DMS53 treated with DMSO at 0.1 percent for 48 hours (cell line): ENCODE results near the gene ADAMTSL5.

Source experiments
- DNase-seq: peaks from one replicate; lab custom pipeline; 2025; ENCODE audit not compliant: unreplicated experiment; lab: John Stamatoyannopoulos, UW

Gene ADAMTSL5

DNA sequence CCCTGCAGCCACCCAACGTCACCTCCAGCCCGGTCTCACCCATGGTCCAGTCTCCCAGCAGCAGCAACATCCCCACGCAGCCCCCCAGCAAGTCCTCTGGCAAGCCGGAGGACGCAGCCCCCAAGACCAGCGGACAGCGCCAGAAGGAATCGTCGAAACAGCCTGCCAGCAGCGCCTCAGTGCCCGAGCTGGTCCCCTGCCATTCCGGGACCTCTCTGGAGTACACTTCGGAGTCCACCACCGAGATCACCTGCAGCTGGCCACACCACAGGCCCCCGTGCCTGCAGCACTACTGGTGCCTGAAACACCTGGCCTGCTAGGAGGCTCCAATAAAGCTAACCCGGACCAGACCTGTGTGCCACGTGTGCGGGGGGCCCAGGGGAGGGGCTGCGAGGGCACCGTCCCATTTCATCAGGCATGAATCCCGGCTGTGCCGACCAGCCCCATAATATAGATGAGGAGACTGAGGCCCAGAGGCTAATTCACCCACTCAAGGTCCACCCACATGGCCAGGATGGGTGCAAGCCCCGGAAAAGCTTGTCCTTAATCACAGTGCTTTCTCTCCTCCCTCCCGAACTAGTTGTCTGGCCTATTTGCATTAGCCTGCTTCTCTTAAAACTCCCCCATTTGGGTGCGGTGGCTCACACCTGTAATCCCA, 15.1 kb downstream of the ADAMTSL5 start:
- DNase-seq, result no peak

DNA sequence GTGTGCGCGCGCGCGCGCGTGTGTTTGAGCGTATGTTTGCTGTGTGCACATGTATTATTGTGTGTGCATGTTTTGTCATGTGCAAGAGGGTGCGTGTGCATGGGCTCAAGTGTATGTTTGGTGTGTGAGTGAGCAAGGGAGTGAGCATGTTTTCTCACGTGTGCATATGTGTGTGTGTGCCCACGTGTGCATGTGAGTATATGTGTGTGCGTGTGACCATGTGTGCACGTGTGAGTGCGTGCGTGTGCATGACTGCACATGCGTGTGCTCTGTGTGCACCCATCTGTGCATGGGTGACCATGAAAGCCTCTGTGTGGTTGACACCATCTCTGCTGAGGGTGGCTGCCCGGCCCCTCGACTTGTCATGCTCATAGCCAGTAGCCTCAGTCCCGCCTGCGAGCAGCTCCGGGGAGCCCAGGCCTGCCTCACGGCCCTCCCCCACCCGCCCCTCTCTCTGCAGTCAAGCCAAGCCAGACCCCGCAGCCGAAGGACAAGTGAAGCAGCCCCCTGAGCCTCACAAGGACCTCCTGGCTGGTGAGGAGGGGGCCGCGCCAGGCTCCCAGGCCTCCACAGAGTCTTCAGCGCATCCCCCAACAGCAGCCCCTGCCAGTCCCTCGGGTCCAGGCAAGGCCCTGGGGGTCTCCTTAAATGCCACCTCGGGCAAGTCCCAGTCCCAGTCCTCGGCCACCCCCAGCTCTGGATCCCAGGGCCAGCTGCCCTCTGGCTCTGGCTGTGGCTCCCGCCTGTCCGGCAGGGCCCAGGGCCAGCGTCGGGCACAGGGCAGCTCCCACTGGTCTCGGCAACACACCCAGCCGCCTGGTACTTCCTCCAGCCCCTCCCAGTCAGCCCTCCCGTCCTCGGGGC, 15.9 kb downstream of the ADAMTSL5 start:
- DNase-seq, result no peak

DNA sequence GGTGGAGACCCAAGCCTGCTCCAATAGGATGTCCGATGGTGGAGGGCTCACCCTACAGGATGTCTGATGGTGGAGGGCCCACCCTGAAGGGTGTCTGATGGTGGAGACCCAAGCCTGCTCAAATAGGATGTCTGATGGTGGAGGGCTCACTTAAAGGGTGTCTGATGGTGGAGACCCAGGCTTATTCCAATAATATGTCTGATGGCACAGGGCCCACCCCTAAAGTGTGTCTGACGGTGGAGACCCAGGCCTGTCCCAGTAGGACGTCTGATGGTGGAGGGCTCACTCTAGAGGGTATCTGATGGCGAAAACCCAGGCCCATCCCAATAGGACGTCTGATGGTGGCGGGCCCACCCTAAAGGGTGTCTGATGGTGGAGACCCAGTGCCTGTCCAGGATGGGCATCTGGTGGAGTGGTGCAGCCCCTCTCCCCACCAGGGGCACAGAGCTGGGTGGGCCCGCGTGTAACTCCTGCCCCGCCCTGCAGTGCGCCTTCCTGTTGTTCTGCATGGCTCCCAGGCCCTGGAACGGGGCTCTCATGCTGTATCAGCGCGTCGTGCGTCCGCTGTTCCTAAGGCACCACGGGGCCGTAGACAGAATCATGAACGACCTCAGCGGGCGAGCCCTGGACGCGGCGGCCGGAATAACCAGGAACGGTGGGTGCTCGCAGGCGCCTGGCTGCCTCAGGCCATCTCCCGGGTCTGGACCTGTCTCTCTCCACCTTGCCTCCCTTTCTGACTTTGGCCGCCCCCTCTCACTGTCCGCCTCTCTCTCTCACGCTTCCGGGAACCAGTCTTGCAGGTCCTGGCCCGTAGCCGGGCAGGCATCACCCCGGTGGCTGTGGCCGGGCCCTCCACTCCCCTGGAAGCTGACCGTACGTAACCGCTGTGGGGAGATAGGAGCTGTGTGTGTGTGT, 16.8 kb downstream of the ADAMTSL5 start:
- no peak for DNase-seq

DNA sequence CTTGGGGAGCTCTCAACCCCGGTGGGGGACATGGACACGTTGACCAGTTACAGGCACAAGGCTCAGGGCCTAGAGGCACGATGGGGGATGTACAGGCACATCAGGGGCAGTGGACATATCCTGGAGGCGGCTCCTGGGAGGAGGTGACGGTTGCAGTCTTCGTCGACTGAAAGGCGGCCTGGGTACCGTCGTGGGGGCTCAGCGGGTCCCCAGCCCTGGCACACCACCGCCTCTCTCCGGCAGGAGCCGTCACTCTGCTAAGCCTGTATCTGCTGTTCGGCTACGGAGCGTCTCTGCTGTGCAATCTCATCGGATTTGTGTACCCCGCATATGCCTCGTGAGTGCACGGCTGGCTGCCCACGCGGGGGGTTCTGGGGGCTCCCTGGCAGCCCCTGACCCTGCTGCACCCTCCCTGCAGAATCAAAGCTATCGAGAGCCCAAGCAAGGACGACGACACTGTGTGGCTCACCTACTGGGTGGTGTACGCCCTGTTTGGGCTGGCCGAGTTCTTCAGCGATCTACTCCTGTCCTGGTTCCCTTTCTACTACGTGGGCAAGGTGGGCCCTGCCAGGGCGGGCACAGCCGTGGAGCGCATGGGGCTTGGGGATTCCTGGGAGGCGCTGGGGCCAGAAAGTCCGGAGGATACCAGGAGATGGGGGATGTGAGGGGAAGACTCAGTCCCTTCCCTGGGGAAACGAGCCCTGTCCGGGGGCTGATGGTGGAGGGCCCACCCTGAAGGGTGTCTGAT, 17.6 kb downstream of the ADAMTSL5 start:
- DNase-seq, result no peak

DNA sequence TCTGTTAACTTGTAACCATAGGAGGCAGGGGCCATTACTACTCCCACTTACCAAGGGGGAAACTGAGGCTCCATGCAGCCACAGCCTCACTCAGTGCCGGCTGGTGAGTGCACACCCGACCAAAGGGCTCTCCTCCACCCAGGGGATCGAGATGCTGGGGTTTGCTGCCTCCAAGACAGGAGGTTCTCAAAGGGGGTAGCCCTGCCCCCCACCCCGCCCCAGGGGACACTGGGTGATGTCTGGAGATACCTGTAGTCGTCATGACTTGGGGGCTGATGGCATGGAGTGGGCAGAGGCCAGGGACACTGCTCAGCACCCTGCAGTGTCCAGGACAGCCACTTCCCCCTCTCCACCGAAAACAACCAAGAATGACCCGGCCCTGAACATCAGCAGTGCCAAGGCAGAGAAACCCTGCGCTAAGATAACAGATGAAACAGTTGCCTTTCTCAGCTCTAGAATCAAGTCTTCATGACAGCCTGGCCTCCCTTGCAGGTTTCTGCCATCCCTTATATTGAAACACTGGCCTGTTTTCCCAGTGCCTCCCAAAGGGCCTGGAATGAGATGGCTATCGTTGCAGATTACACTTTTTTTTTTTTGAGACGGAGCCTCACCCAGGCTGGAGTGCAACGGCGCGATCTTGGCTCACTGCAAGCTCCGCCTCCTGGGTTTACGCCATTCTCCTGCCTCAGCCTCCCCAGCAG, 18.6 kb downstream of the ADAMTSL5 start:
- no peak for DNase-seq

DNA sequence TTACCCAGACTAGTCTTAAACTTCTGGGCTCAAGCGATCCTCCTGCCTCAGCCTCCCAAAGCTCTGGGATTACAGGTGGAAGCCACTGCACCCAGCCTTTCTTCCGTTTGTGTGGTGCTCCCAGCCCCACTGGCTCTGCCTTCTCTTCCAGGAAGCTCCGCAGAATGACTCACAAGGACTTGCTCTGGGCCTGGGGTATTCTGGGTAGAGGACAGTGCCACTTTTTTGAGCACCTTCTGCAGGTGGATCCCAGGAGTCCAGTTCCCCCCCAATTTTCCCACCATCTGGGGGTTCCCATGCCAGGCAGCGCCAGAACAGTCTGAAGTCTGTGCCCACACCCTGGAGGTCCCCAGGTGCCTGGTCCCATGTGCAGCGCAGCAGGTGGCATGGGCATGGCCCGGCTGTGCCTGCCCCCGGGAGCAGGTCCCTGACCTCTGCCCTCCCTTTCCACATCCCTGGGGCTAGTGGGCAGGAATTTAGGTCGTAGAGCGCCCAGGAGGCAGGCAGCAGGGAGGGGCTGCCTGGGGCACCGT, 20.3 kb downstream of the ADAMTSL5 start:
- no peak for DNase-seq

DNA sequence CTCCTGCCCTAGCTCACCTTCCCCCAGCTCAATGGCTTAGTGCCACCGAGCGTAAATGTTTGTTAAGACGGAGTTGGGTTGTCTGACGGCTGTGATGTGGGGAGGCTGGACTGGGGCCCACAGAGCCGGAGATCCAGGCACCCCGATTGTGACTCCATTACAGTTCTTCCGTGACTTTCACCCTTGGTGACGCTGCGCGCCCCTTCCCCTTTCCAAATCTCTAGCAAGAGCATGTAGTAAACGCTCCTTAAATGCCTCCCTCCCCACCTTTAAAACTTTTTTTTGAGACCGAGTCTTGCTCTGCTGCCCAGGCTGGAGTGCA, 21.0 kb downstream of the ADAMTSL5 start:
- DNase-seq, result no peak

DNA sequence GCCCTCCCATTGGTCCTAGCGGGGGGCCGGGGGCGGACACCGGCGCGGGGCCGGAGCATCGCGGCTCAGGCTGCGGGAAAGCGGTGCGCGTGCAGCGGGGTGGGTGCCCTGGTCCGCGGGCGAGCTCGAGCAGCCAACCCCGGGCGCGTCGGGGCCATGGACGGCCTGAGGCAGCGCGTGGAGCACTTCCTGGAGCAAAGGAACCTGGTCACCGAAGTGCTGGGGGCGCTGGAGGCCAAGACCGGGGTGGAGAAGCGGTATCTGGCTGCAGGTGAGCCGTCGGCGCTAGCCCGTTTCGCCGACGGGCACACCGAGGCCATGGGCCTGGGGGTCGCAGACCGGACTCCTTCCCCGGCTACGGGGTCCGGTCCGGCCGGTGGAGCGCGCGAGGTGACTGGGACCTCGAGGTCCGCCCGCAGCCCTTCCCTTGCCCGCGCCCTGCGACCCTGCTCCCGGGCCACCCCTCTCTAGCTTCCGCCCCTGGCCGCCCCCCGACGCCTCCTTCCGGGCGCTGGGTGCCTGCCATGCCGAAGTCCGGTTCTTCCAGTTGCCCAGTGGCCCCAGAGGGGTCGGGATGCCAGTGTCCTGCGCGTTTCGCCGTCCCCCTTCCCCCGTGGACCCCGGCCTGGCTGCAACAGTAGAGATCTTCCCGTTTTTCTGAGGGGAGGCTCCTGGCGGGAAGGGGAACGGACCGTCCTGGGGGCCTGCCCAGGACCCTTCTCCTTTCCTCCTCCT, 21.5 kb downstream of the ADAMTSL5 start, which contains the start of gene REEP6:
Gene REEP6 (plus strand): TSS at position 68 of the 735 bp plus-strand sequence. CDS start 89 bp downstream, at position 157.
- DNase-seq, result no peak

DNA sequence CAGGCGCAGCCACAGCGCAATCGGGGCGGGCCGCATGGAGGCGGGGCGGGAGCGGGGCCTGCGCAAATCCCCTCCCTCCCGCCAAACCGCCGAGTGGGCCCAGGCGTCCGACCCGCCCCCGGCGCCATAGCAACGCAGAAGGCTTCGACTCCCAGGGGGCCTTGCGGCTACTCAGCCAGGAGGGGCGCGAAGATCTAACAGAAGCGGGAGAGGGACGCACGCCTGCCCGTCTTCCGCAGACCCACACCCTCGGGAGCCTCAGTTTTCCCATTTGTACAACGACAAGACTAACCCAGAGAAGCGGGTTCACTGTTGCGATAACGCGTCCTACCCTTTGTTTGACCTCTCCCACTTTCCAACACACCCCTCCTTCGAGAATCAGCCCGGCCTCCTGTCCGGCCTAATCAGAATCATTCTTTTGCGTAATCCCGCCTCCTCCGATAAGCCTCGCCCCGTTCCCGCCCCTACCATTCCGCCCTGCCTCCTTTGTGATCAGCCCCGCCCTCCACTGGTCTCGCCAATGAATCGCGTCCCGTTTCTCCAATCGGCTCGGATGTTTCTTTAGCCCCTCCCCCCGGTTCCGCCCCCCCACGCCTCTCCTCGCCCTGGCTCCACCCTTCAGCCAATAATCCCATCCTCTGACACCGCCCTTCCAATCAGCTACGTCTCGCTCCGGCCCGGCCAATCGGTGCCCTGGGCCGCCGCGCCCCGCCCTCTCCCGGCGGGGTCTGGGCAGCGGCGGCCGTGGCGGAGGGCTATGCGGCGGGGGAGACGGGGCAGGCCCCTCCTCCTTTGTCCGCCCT, 22.3 kb downstream of the ADAMTSL5 start, which contains the start of gene PCSK4:
Gene PCSK4 (minus strand): TSS at position 40 of the 803 bp plus-strand sequence. CDS start 4 bp downstream, at position 36.
- DNase-seq, result peak; percentile 94

DNA sequence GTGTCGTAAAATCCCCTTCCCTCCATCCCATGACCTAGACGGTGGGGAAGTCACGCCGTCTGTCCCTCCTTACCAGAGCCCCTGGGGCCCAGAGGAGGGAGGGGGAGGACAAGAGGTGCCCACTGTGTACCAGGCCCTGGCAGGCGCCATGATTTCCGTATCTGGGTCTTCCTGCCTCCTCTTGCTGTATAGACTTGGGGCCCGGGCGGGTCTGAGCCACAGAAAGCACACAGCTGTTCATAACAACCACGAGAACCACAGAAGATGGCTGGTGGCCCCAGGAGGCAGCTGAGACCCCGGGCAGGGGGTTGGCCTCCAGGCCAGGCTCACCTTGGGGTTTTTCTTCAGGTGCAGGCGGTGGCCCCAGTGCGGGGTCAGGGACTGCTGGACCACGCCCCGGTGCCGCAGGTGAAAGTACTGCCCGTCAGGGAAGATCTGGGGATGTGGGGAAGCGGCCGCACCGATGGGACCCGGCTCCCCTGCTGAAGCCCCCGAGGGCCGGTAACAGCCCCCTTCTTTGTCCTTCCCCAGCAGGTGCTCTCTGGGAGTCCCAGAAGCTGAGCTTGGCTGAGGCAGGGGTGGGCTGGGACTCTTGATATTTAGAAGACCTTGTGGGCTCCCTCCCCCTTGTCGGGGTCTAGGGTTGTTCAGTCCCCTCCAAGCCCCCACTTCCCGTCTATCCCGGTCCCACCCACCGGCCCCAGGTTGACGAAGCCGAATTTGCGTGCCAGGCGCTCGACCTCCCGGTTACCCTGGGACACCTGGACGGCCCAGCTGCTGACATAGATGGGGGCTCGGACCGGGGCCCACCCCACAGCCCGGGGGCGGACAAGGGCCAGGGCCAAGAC, 23.1 kb downstream of the ADAMTSL5 start:
- DNase-seq, result no peak

DNA sequence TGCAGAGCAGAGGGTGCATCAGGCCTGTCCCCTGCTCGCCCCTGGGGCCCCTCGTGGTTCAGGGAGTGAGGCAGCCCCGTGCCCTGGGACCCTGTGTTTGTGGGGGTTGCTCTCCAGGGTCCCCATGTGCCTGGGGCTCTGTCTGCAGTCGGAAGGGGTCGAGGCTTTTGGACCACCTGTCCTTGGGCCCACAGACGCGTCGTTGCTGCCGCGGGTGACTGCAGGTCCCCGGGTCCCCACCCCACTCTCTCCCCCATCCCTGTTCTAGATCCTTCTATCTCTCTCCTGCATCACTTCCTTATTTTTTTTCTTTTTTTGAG, 24.6 kb downstream of the ADAMTSL5 start:
- no peak for DNase-seq

DNA sequence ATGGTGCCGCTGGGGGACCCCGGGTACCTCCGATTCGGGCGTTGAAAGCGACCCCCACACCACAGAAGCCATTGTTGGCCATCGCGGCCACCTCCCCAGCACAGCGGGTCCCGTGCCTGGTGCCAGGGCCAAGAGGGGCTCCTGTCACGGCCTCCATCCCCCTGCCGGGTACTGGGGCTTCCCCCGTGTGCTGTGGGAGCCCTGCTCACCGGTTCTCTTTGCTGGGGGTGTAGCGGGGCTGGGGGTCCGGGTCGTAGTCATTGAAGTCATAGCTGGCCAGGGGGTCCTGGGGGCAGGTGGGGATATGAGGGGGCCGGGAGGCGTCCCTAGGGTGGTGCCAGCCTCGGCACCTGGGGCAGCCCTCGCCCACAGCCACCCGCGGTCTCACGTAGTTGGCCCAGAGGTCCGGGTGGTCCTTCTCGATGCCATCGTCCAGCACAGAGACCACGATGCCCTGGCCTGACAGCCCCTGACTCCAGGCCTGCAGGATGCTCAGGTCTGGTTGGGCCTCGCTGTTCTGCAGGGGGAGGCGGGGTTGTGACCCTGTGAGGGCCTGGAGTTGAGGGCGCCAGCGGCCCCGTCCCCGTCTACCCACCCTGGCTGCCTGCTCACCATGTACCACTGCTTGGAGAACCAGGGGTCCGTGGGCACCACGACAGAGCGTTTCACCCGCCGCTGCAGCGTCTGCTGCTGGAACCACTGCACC, 25.1 kb downstream of the ADAMTSL5 start:
- DNase-seq, result no peak

DNA sequence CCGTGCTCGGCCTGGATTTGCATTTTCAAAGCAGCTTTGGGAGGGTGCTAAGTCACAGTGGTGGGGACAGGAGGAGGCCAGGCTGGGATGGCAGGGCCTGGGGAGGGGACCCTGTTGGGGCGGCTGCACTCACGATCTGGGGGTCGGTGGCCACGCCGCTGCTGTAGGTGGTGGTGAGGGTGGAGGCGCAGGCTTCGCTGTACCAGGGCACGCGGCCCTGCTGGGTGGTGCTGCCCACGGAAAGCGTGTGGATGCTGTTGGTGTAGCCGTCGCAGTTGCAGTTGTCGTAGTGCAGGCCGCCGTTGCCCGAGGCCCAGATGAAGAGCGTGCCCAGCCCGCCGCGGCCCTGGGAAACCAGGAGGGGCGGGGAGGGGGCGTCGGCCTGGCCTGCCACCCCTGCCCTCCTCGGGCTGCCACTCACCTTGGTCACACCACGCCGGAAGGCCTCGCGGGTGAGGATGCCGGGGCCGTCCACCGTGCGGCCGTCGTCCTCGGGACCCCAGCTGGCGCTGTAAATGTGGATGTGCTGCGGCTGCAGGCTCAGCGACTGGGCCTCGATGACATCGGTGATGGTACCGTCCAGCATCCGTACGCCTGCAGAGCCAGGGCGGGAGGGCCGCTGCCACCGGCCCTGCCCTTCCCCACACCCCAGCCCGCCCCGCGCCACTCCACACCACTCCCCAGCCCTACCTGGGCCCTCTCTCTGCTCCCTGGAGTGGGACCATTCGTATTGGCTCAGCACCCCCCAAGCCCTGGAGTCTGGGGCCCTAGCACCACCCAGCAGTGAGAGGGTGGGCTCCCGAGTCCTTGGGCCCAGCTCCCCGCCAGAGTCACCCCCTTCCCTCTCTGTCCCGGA, 25.9 kb downstream of the ADAMTSL5 start:
- no peak for DNase-seq

DNA sequence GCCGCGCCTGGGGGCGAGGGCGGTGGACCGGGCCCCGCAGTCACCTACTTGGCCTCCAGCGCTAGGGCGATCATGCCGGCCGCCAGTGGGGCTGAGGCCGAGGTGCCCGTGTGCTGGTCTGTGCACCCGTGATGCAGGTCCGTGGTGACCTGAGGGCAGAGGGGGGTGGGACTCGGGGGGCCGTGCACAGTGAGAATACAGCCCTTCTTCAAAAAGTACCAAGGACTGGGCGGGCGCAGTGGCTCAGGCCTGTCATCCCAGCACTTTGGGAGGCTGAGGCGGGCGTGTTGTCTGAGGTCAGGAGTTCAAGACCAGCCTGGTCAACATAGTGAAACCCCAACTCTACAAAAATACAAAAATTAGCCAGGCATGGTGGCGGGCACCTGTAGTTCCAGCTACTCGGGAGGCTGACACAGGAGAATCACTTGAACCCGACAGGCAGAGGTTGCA, 28.8 kb downstream of the ADAMTSL5 start:
- no peak for DNase-seq

DNA sequence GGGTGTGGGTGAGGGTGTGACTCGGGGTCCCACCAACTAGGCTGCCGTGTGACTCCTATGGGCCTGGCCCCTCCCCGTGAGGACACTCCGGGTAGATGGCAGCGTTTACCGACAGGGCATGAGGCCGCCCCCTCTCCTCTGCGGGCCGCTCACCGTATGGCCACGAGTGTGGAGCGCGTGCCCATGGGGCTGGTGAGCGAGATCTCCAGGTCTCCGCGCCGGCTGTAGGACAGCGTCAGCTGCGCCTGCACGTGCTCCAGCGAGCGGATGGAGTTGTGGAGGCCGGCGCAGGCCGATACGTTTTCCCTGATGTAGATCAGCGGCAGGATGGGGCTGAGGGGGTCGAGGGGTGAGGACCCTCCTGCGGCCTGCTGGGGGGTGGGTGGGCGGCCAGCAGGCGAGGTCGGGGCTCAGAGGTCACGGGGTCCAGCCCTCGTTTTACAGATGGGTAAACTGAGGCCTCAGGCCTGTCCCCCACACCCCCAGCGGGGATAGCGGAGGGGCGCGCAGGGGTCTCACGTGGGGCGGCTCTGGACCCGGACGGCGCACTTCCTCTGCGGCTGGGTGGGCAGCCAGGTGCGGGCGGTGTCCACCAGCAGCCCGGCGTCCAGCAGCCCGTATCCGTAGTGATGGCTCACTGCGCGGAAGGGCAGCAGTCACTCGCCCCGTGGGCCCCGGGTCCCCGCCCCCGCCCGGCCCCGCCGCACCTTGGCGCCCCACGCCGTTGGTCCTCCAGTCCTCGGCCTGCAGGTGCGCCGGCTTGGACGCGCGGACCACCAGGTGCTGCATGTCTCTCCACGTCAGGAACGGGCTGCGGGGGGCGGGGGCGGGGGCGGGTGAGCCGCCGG, 29.5 kb downstream of the ADAMTSL5 start:
- DNase-seq, result no peak
